KMS-11 (cell line): Measurements from ENCODE around the gene ZSCAN18.

Source experiments
- H2AFZ ChIP-seq: fragments of 200-600 bp; sonication (generic); 2 replicates; pipeline ENCODE4 v1.6.1; 2016; ENCODE audit warnings: antibody characterized with exemption, mixed run types, low read depth
- H3K27ac ChIP-seq: fragments of 200-600 bp; sonication (generic); 2 replicates; pipeline ENCODE4 v1.6.1; 2016; ENCODE audit warnings: mild to moderate bottlenecking, mixed run types
- H3K27me3 ChIP-seq: fragments of 200-600 bp; sonication (generic); 2 replicates; pipeline ENCODE4 v1.6.1; 2017; ENCODE audit warnings: mild to moderate bottlenecking, low read depth, mixed run types, moderate library complexity; ENCODE audit not compliant: insufficient read depth
- H3K36me3 ChIP-seq: fragments of 200-600 bp; sonication (generic); 2 replicates; pipeline ENCODE4 v1.6.1; 2017; ENCODE audit warnings: mild to moderate bottlenecking, mixed run types; ENCODE audit not compliant: insufficient read depth
- H3K4me1 ChIP-seq: fragments of 200-600 bp; sonication (generic); 2 replicates; pipeline ENCODE4 v1.6.1; 2016; ENCODE audit warnings: mild to moderate bottlenecking, low read depth, mixed run types; ENCODE audit not compliant: poor library complexity, severe bottlenecking
- H3K4me2 ChIP-seq: fragments of 200-600 bp; sonication (generic); 2 replicates; pipeline ENCODE4 v1.7.0; 2016; ENCODE audit warnings: mild to moderate bottlenecking, mixed run types
- H3K4me3 ChIP-seq: fragments of 200-600 bp; sonication (generic); IDR thresholded peaks from 2 replicates; pipeline ENCODE4 v1.6.1; 2017; ENCODE audit warnings: low read depth, low read length, mixed read lengths; ENCODE audit not compliant: insufficient read depth
- H3K79me2 ChIP-seq: fragments of 200-600 bp; sonication (generic); 2 replicates; pipeline ENCODE4 v1.6.1; 2016; ENCODE audit warnings: low read depth, mixed run types; ENCODE audit not compliant: insufficient read depth
- H3K9ac ChIP-seq: fragments of 200-600 bp; sonication (generic); 2 replicates; pipeline ENCODE4 v1.6.1; 2016; ENCODE audit warnings: mild to moderate bottlenecking, mixed run types
- H4K20me1 ChIP-seq: fragments of 200-600 bp; sonication (generic); 2 replicates; pipeline ENCODE4 v1.6.1; 2016; ENCODE audit warnings: mild to moderate bottlenecking, mixed run types; ENCODE audit not compliant: insufficient read depth
- TF ChIP-seq, protein P1 (sequence below): fragments of 200-600 bp; sonication (generic); conservative IDR thresholded peaks from 2 replicates; pipeline ENCODE4 v1.6.1; 2017; ENCODE audit warnings: low read depth, mild to moderate bottlenecking, antibody characterized with exemption, low read length, moderate library complexity, mixed read lengths

ZSCAN18 gene

DNA sequence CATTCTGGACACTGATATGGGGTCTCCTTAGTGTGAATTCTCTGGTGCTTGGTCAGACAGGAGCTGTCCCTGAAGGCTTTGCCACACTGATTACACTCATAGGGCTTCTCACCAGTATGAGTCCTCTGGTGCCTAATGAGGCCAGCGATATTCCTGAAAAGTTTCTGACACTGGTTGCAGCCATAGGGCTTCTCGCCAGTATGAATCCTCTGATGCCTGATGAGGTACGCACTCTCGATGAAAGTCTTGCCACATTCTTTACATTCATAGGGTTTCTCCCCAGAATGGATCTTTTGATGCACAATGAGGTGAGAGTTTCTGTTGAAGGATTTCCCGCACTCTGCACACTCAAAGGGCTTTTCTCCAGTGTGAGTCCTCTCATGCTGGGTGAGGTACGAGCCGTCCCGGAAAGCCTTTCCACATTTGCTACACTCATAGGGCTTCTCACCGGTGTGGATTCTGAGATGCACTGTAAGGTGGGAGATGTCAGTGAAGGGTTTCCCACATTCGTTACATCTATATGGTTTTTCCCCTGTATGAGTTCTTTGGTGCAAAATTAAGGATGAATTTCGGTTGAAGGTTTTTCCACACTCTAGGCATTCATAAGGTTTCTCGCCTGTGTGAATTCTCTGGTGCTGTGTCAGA is 30.1 kb upstream of the ZSCAN18 start:
- Histone ChIP-seq H2AFZ (no peak overlapping the region), H3K4me3 (no peak overlapping the region), H3K4me1 (no peaks in the 10 kb centered on the region), H3K27me3 (no peaks in the 10 kb centered on the region), H3K4me2 (no peak overlapping the region), H3K36me3 (peaks cover 19% of the 10 kb centered on the region; the same call in 1 of the 2 replicates), H4K20me1 (no peaks in the 10 kb centered on the region), H3K9ac (no peak overlapping the region), H3K27ac (no peak overlapping the region), H3K79me2 (no peaks in the 10 kb centered on the region)
- TF ChIP-seq, protein P1, sequence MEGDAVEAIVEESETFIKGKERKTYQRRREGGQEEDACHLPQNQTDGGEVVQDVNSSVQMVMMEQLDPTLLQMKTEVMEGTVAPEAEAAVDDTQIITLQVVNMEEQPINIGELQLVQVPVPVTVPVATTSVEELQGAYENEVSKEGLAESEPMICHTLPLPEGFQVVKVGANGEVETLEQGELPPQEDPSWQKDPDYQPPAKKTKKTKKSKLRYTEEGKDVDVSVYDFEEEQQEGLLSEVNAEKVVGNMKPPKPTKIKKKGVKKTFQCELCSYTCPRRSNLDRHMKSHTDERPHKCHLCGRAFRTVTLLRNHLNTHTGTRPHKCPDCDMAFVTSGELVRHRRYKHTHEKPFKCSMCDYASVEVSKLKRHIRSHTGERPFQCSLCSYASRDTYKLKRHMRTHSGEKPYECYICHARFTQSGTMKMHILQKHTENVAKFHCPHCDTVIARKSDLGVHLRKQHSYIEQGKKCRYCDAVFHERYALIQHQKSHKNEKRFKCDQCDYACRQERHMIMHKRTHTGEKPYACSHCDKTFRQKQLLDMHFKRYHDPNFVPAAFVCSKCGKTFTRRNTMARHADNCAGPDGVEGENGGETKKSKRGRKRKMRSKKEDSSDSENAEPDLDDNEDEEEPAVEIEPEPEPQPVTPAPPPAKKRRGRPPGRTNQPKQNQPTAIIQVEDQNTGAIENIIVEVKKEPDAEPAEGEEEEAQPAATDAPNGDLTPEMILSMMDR: no peak

DNA sequence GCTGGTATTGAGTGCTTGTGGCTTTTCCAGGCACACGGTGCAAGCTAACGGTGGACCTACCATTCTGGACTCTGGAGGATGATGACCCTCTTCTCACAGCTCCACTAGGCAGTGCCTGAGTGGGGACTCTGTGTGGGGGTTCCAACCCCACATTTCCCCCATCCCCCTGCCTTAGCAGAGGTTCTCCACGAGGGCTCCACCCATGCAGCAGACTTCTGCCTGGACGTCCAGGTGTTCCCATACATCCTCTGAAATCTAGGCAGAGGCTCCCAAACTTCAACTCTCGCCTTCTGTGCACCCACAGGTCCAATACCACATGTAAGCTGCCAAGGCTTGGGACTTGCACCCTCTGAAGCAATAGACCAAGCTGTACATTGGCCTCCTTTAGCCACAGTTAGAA is 25.3 kb upstream of the ZSCAN18 start:
- TF ChIP-seq, protein P1: no peak
- no peak overlapping the region for H3K4me3 ChIP-seq
- no peak overlapping the region for H3K4me2 ChIP-seq
- no peaks in the 10 kb centered on the region for H4K20me1 ChIP-seq
- no peaks in the 10 kb centered on the region for H3K4me1 ChIP-seq
- no peak overlapping the region for H3K27ac ChIP-seq
- no peaks in the 10 kb centered on the region for H3K27me3 ChIP-seq
- H3K36me3 ChIP-seq: peaks cover 3% of the 10 kb centered on the region; the same call in 1 of the 2 replicates
- H3K9ac ChIP-seq: no peak overlapping the region
- no peak overlapping the region for H2AFZ ChIP-seq
- no peaks in the 10 kb centered on the region for H3K79me2 ChIP-seq

DNA sequence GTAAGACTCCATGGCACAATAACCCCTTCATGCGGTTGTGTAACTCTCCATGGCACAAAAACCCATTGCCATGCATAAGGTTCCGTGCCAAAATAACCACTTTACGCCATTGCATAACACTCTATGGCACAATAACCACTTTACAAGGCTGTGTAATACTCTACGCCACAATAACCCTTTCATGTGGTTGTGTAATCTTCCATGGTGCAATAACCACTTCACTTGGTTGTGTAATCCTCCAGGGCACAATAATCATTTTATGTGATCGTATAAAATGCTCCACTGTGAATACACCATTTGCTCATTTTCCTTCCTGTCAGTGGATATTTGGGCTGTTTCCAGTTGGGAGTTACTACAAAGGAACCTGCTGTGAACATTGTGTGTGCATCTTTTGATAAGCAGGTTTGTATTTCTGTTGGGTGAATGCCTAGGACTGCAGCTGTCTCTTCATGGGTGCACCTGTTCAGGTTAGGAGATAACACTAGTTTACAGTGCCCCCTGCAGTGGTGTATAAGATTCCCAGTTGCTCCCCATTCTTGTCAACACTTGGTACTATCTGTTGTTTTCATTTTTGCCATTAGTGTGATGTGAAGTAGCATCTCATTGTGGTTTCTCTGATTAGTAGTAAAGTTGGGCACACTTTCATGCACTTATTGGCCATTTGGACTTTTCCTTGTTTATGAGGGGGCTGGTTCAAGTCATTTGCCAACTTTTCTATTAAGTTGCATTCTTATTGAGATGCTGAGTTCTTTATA is 21.1 kb upstream of the ZSCAN18 start:
- Histone ChIP-seq H3K4me2 (no peak overlapping the region), H3K27ac (no peak overlapping the region), H4K20me1 (no peaks in the 10 kb centered on the region), H2AFZ (no peak overlapping the region), H3K79me2 (no peaks in the 10 kb centered on the region), H3K36me3 (no peaks in the 10 kb centered on the region), H3K27me3 (no peaks in the 10 kb centered on the region; the same call in 1 of the 2 replicates), H3K9ac (no peak overlapping the region), H3K4me1 (no peaks in the 10 kb centered on the region), H3K4me3 (no peak overlapping the region)
- TF ChIP-seq, protein P1: no peak

DNA sequence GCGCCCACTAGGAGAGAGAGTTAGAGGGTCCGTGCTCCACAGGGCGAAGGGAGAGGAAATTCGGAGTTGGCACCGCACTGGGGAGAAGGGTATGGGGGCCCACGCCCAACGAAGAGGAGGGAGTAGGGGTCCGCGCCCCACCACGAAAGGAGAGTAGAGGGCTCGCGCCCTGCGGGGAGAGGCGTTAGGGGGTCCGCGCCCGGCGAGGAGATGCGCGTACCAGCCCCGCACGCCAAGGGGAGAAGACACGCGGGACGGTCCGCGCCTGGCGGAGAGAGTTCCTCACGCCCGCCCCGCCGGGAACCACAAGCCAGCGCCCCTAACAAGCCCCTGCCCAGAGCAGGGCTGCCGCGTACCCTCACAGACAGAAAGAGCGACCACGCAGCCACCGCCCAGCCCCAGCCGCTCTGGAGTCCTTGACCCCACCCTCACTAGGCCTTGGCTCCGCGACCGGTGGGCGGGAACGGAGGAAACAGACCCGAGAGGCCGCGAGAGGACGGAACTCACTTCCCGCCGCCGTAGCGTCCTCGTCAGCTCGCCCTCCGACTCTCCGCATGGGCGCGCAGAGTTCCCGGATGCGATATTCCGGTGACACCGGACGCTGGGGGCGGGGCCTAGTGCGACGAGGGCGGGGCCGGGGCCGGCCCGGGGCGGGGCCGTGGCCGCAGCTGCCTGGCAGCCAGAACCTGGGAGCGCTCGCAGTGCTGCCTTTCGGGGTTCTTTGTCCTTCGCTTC is 20.0 kb upstream of the ZSCAN18 start:
- Histone ChIP-seq H3K36me3 (no peaks in the 10 kb centered on the region), H3K4me3 (no peak overlapping the region), H3K4me1 (no peaks in the 10 kb centered on the region), H3K79me2 (no peaks in the 10 kb centered on the region), H3K4me2 (no peak overlapping the region), H4K20me1 (no peaks in the 10 kb centered on the region), H3K27me3 (no peaks in the 10 kb centered on the region; the same call in 1 of the 2 replicates), H2AFZ (no peak overlapping the region), H3K27ac (no peak overlapping the region), H3K9ac (no peak overlapping the region)
- TF ChIP-seq, protein P1: no peak
